NCI-H1694 treated with DMSO at 0.1 percent for 48 hours (cell line): Measurements from ENCODE around the gene MAP1B.
A peak's percentile ranks its signal among the peaks of the same experiment; 100 is the strongest.

Experiments
- DNase-seq: peaks from one replicate; lab custom pipeline; 2025; lab: John Stamatoyannopoulos, UW

The MAP1B gene

GRCh38 chr5:72133212-72133990 lies 26.1 kb downstream of the MAP1B start:
- no peak for DNase-seq

- no peak for DNase-seq
Measured at GRCh38 chr5:72134226-72134899, 27.1 kb downstream of the MAP1B start.

- no peak for DNase-seq
Measured at GRCh38 chr5:72137826-72138409, 30.6 kb downstream of the MAP1B start.

- no peak for DNase-seq
Measured at GRCh38 chr5:72138943-72139521, 31.8 kb downstream of the MAP1B start.

GRCh38 chr5:72140711-72141110 lies 33.4 kb downstream of the MAP1B start:
- DNase-seq: no peak

- DNase-seq: no peak
Measured at GRCh38 chr5:72141440-72142355, 34.4 kb downstream of the MAP1B start.

- no peak for DNase-seq
Measured at GRCh38 chr5:72144762-72145161, 37.5 kb downstream of the MAP1B start.

- no peak for DNase-seq
Measured at GRCh38 chr5:72145348-72145747, 38.1 kb downstream of the MAP1B start.

- no peak for DNase-seq
Measured at GRCh38 chr5:72146056-72146455, 38.8 kb downstream of the MAP1B start.

- no peak for DNase-seq
Measured at GRCh38 chr5:72147569-72147968, 40.3 kb downstream of the MAP1B start.

- DNase-seq: no peak
Measured at GRCh38 chr5:72149742-72150141, 42.5 kb downstream of the MAP1B start.

GRCh38 chr5:72151169-72151568 lies 43.9 kb downstream of the MAP1B start:
- DNase-seq: no peak

GRCh38 chr5:72151646-72152045 lies 44.4 kb downstream of the MAP1B start:
- no peak for DNase-seq

GRCh38 chr5:72152545-72152944 lies 45.3 kb downstream of the MAP1B start:
- DNase-seq: no peak

GRCh38 chr5:72153551-72153950 lies 46.3 kb downstream of the MAP1B start:
- DNase-seq: no peak

- DNase-seq: peak; percentile 12
Measured at GRCh38 chr5:72154076-72154756, 46.9 kb downstream of the MAP1B start.

GRCh38 chr5:72156946-72157624 lies 49.8 kb downstream of the MAP1B start:
- no peak for DNase-seq

GRCh38 chr5:72157625-72157962 lies 50.3 kb downstream of the MAP1B start:
- no peak for DNase-seq

GRCh38 chr5:72159501-72159911 lies 52.2 kb downstream of the MAP1B start:
- DNase-seq: no peak

GRCh38 chr5:72160329-72160728 lies 53.1 kb downstream of the MAP1B start:
- DNase-seq: no peak

- no peak for DNase-seq
Measured at GRCh38 chr5:72160959-72161358, 53.7 kb downstream of the MAP1B start.
